Stimulated activated CD8-positive, alpha-beta memory T cell treated with anti-CD3 and anti-CD28 coated beads, Interleukin-2, amount 100 ng/mL, for 48 hours (primary cell): Measurements from ENCODE around the gene CHST8.

Experiments
- DNase-seq, 2 donors: peaks; one replicate each; pipeline ENCODE4 v3.0.0-alpha.2; 2020; ENCODE audit warnings: low read depth in 2 of 2

Gene CHST8

GRCh38 chr19:33794683-33795369 lies 173.1 kb downstream of the CHST8 start:
- no peak for DNase-seq

- DNase-seq = peak; percentile 52 to 53
Measured at GRCh38 chr19:33795370-33796163, 173.8 kb downstream of the CHST8 start.

GRCh38 chr19:33796164-33796875 lies 174.6 kb downstream of the CHST8 start, which contains the start of gene KCTD15:
KCTD15 (plus strand) TSS chr19:33796870; CDS start chr19:33800455, 3,585 bp downstream.
- DNase-seq = no peak

GRCh38 chr19:33797802-33798671 lies 176.3 kb downstream of the CHST8 start:
- no peak for DNase-seq

- no peak for DNase-seq
Measured at GRCh38 chr19:33798681-33799111, 176.9 kb downstream of the CHST8 start.

GRCh38 chr19:33799476-33799875 lies 177.7 kb downstream of the CHST8 start:
- no peak for DNase-seq

GRCh38 chr19:33800012-33800680 lies 178.4 kb downstream of the CHST8 start:
- DNase-seq = no peak

GRCh38 chr19:33801411-33801810 lies 179.7 kb downstream of the CHST8 start:
- DNase-seq = no peak

- no peak for DNase-seq
Measured at GRCh38 chr19:33802001-33802400, 180.2 kb downstream of the CHST8 start.

GRCh38 chr19:33802801-33803200 lies 181.0 kb downstream of the CHST8 start:
- no peak for DNase-seq

GRCh38 chr19:33803383-33803782 lies 181.6 kb downstream of the CHST8 start:
- DNase-seq = no peak

GRCh38 chr19:33804021-33804799 lies 182.5 kb downstream of the CHST8 start:
- no peak for DNase-seq

- DNase-seq = no peak
Measured at GRCh38 chr19:33805313-33805712, 183.6 kb downstream of the CHST8 start.

- DNase-seq = no peak
Measured at GRCh38 chr19:33805840-33806433, 184.2 kb downstream of the CHST8 start.

GRCh38 chr19:33806434-33806881 lies 184.7 kb downstream of the CHST8 start:
- no peak for DNase-seq

- DNase-seq = no peak
Measured at GRCh38 chr19:33808399-33808798, 186.6 kb downstream of the CHST8 start.

GRCh38 chr19:33809960-33810359 lies 188.2 kb downstream of the CHST8 start:
- DNase-seq = no peak

GRCh38 chr19:33810821-33811220 lies 189.1 kb downstream of the CHST8 start:
- DNase-seq = no peak

- DNase-seq = no peak
Measured at GRCh38 chr19:33811246-33811645, 189.5 kb downstream of the CHST8 start.
